ENCODE measurements around the gene CFHR4. TPM values are rescaled to one million over a fixed set of nuclear protein-coding genes. Genes with fewer than 3 reads are reported as not detected.
"Not testable (repeated sequence)": the region's sequence is repeated elsewhere in the genome, so short reads cannot be mapped to it uniquely, and the experiment has no call there.

The CFHR4 gene
- total RNA-seq, 2 experiments from 2014 or later = not detected

GRCh38 chr1:196926839-196927238, 39.0 kb downstream of the CFHR4 start:
- H3K79me2 ChIP-seq (ENCODE audit: insufficient read depth, low read depth, low read length); H3K9me3 ChIP-seq (ENCODE audit: low read length); H3K4me1 ChIP-seq (ENCODE audit: insufficient read depth, low read length, poor library complexity, severe bottlenecking); CTCF ChIA-PET (ENCODE audit: unreplicated experiment); H4K20me1 ChIP-seq (ENCODE audit: insufficient read depth, low read length); H3K27ac ChIP-seq (ENCODE audit: low read depth, low read length, poor library complexity, severe bottlenecking); H3K9me2 ChIP-seq (ENCODE audit: insufficient read depth, low read length); H3K36me3 ChIP-seq (ENCODE audit: insufficient read depth, low read length); DNase-seq (ENCODE audit: low spot score); intact Hi-C loops (cut with micrococcal nuclease; ENCODE audit: unreplicated experiment); BruUV-seq (replicated peaks); H2AFZ ChIP-seq (ENCODE audit: low read length); H3K4me2 ChIP-seq (ENCODE audit: low read length); H3K4me3 ChIP-seq (ENCODE audit: low read depth, low read length, poor library complexity, severe bottlenecking); POLR2A ChIA-PET: not testable (repeated sequence)

DNA sequence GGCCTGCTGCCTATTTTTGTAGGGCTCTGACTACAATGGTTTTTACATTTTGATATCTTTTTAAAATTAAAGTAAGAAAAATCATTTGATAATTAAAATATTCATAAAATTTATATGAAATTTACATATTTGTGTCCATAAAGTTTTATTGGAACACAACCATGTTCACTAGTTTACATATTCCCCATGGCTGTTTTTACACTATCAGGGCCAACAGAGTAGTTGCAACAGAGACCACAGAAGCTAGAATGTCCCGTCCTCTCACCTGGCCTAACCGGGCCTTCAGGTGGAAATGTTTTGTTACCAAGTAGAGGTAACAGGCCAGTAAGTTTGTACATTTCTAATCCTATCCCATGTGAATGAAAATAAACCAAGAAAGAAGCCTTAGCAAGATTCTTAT, 45.0 kb downstream of the CFHR4 start:
- H2AFZ ChIP-seq (ENCODE audit: low read length); H3K4me2 ChIP-seq (ENCODE audit: low read length); POLR2A ChIA-PET; H3K27ac ChIP-seq (ENCODE audit: low read depth, low read length, poor library complexity, severe bottlenecking); H3K79me2 ChIP-seq (ENCODE audit: insufficient read depth, low read depth, low read length); H3K4me1 ChIP-seq (ENCODE audit: insufficient read depth, low read length, poor library complexity, severe bottlenecking); DNase-seq (ENCODE audit: low spot score); H4K20me1 ChIP-seq (ENCODE audit: insufficient read depth, low read length); CTCF ChIA-PET (ENCODE audit: unreplicated experiment); intact Hi-C loops (cut with micrococcal nuclease; ENCODE audit: unreplicated experiment); H3K9me3 ChIP-seq (ENCODE audit: low read length); H3K4me3 ChIP-seq (ENCODE audit: low read depth, low read length, poor library complexity, severe bottlenecking); H3K9me2 ChIP-seq (ENCODE audit: insufficient read depth, low read length); H3K36me3 ChIP-seq (ENCODE audit: insufficient read depth, low read length); BruUV-seq (replicated peaks): not testable (repeated sequence)

DNA sequence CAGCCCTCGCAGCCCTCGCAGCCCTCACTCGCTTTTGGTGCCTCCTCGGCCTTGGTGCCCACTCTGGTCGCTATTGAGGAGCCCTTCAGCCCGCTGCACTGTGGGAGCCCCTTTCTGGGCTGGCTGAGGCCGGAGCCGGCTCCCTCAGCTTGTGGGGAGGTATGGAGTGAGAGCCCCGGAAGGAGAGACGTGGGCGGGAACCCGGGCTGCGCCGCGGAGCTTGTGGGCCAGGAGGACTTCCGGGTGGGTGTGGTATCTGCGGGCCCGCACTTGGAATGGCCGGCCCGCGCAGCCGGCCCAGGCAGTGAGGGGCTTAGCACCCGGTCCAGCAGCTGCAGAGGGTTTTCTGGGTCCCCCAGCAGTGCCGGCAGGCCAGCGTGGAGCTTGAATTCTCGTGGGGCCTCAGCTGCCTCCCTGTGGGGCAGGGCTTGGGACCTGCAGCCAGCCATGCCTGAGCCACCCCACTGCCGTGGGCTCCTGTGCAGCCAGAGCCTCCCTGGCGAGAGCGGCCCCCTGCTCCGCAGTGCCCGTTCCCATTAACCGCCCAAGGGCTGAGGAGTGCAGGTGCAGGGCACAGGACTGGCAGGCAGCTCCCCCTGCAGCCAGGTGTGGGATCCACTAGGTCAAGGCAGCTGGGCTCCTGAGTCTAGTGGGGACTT, 45.8 kb downstream of the CFHR4 start:
- Histone ChIP-seq H3K4me3 (ENCODE audit: low read depth, low read length, poor library complexity, severe bottlenecking) (no peak overlapping the region), H3K79me2 (ENCODE audit: insufficient read depth, low read depth, low read length) (no peaks in the 10 kb centered on the region), H4K20me1 (ENCODE audit: insufficient read depth, low read length) (no peaks in the 10 kb centered on the region), H3K9me2 (ENCODE audit: insufficient read depth, low read length) (no peaks in the 10 kb centered on the region), H2AFZ (ENCODE audit: low read length) (no peak overlapping the region), H3K9me3 (ENCODE audit: low read length) (no peaks in the 10 kb centered on the region), H3K36me3 (ENCODE audit: insufficient read depth, low read length) (no peaks in the 10 kb centered on the region), H3K4me1 (ENCODE audit: insufficient read depth, low read length, poor library complexity, severe bottlenecking) (no peaks in the 10 kb centered on the region), H3K4me2 (ENCODE audit: low read length) (no peak overlapping the region), H3K27ac (ENCODE audit: low read depth, low read length, poor library complexity, severe bottlenecking) (no peak overlapping the region)
- BruUV-seq (replicated peaks) = no TSS peak
- ChIA-PET POLR2A (interaction anchor here (0.6 kb wide), 1 partner anchor 13 kb away, joined by 3 read pairs; no protein-coding TSS in a partner anchor), CTCF (ENCODE audit: unreplicated experiment) (no interaction called here)
- intact Hi-C loops (cut with micrococcal nuclease; ENCODE audit: unreplicated experiment) = no loop called here
- TF ChIP-seq EZH2phosphoT487 (IDR thresholded peaks at IDR 0.05; ENCODE audit: borderline replicate concordance, low read depth, low read length) = no peak
- TF ChIP-seq, protein P1, sequence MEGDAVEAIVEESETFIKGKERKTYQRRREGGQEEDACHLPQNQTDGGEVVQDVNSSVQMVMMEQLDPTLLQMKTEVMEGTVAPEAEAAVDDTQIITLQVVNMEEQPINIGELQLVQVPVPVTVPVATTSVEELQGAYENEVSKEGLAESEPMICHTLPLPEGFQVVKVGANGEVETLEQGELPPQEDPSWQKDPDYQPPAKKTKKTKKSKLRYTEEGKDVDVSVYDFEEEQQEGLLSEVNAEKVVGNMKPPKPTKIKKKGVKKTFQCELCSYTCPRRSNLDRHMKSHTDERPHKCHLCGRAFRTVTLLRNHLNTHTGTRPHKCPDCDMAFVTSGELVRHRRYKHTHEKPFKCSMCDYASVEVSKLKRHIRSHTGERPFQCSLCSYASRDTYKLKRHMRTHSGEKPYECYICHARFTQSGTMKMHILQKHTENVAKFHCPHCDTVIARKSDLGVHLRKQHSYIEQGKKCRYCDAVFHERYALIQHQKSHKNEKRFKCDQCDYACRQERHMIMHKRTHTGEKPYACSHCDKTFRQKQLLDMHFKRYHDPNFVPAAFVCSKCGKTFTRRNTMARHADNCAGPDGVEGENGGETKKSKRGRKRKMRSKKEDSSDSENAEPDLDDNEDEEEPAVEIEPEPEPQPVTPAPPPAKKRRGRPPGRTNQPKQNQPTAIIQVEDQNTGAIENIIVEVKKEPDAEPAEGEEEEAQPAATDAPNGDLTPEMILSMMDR (conservative IDR thresholded peaks at IDR 0.05; ENCODE audit: low read length) = no peak
- no peak for DNase-seq (ENCODE audit: low spot score)

GRCh38 chr1:196941474-196941873, 53.6 kb downstream of the CFHR4 start:
- H3K79me2 ChIP-seq (ENCODE audit: insufficient read depth, low read depth, low read length); H3K4me1 ChIP-seq (ENCODE audit: insufficient read depth, low read length, poor library complexity, severe bottlenecking); H3K4me2 ChIP-seq (ENCODE audit: low read length); BruUV-seq (replicated peaks); H2AFZ ChIP-seq (ENCODE audit: low read length); H4K20me1 ChIP-seq (ENCODE audit: insufficient read depth, low read length); DNase-seq (ENCODE audit: low spot score); intact Hi-C loops (cut with micrococcal nuclease; ENCODE audit: unreplicated experiment); H3K36me3 ChIP-seq (ENCODE audit: insufficient read depth, low read length); H3K4me3 ChIP-seq (ENCODE audit: low read depth, low read length, poor library complexity, severe bottlenecking); POLR2A ChIA-PET; H3K9me2 ChIP-seq (ENCODE audit: insufficient read depth, low read length); H3K27ac ChIP-seq (ENCODE audit: low read depth, low read length, poor library complexity, severe bottlenecking); H3K9me3 ChIP-seq (ENCODE audit: low read length); CTCF ChIA-PET (ENCODE audit: unreplicated experiment): not testable (repeated sequence)

DNA sequence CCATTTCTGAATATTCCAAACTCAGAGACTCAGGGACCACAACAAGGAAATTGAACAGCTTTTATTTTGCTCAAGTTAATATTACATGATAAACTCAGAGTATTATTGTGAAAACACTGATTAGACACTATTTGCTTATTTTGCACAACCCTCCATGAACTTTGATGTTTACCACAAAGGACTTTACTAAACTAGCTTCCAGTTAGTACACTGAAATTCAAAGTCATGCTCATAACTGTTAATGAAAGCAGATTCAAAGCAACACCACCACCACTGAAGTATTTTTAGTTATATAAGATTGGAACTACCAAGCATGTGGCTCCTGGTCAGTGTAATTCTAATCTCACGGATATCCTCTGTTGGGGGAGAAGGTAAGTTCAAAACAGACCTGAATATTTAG, 55.7 kb downstream of the CFHR4 start, which contains the start of gene CFHR2:
CFHR2 (plus strand) TSS at position 171 of the 400 bp plus-strand sequence; CDS start at position 314, 143 bp downstream.
- intact Hi-C loops (cut with micrococcal nuclease; ENCODE audit: unreplicated experiment); DNase-seq (ENCODE audit: low spot score); H3K4me2 ChIP-seq (ENCODE audit: low read length); H3K9me2 ChIP-seq (ENCODE audit: insufficient read depth, low read length); H3K36me3 ChIP-seq (ENCODE audit: insufficient read depth, low read length); H3K9me3 ChIP-seq (ENCODE audit: low read length); H3K79me2 ChIP-seq (ENCODE audit: insufficient read depth, low read depth, low read length); CTCF ChIA-PET (ENCODE audit: unreplicated experiment); BruUV-seq (replicated peaks); H2AFZ ChIP-seq (ENCODE audit: low read length); H3K4me3 ChIP-seq (ENCODE audit: low read depth, low read length, poor library complexity, severe bottlenecking); H3K4me1 ChIP-seq (ENCODE audit: insufficient read depth, low read length, poor library complexity, severe bottlenecking); H4K20me1 ChIP-seq (ENCODE audit: insufficient read depth, low read length); POLR2A ChIA-PET; H3K27ac ChIP-seq (ENCODE audit: low read depth, low read length, poor library complexity, severe bottlenecking): not testable (repeated sequence)

Data from OCI-LY7 (cell line).